CD4-positive, alpha-beta T cell treated with Interleukin-21 for 1 hour (primary cell): ENCODE results near the gene SRSF5.
"Not testable (repeated sequence)": the region's sequence is repeated elsewhere in the genome, so short reads cannot be mapped to it uniquely, and the experiment has no call there.

ENCODE experiments used
- DNase-seq: peaks from one replicate; pipeline ENCODE4 v3.0.0-alpha.2; 2020

Gene SRSF5

DNA sequence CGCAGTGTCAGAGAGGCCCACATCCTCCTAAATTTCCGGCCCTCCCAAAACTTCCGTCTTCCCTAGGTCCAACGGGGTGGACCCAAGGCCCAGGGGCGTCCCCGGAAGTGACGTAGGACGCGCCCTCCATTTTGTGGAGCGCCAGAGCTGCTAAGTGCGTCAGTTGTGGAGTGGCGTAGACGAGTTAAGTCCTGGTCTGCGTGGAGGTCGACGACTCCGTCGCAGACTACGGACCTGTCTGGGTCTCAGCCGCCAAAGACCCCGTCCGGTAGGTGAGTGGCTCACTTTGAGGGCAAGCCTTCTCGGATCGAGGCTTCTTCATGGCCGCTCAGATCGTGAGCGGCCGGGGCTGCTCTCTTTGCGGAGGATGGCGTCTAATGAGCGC lies at the start of gene SRSF5:
SRSF5 (plus strand) TSS at position 159 of the 385 bp plus-strand sequence. CDS start 1,015 bp downstream, outside the sequence.
- peak; percentile 95 for DNase-seq

DNA sequence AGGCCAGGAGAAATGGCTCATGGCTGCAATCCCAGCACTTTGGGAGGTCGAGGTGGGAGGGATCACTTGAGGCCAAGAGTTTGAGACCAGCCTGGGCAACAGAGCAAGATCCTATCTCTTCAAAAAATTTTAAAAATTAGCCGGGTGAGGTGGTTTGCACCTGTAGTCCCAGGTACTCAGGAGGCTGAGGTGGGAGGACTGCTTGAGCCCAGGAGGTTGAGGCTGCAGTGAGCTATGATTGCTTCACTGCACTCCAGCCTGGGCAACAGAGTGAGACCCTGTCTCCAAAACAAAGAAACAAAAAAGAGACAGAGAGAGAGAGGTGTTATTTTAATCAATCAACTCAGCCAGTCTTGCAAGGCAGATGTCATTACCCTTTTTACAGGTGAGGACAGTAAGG lies 48.3 kb upstream of the SRSF5 start:
- not testable (repeated sequence) for DNase-seq

DNA sequence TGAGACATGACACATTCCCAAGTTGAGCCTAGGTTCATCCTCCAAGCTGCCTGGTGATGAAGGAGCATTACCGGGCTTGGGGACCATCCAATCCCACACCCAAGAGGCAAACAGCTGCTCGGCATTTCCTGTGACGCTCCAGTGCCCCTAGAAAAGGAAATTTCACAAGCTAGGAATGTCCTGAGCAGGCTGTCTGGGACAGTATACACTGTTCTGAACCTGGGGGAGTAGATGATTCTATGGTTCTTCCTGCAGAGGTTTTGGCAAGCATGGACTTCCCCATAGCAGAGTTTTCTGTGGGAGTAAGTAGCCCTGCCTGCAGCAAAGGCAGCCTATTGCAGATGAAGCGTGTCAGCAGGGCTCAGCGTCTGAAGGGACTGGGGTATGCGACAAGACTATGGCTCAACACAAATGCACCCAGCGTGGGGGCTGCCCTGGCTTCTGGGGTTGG lies 47.4 kb upstream of the SRSF5 start:
- no peak for DNase-seq

DNA sequence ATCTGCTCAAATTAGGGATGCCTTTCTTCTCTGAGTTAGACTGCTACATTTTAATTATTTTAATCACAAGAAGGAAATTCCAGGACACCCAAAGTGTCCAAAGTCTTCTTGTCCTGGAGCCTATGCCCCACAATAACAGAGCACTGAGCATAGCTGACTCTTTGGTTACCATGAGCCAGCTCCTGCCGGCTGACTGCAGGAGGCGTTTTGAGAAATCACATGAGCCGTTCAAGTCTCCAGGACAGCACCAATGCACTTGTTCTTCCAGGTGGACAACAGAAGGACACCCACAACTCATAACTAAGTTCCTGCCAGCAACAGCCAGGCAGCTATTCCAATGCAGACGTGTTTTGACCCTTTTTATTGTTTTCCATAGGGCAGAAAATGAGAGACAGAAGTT lies 46.0 kb upstream of the SRSF5 start:
- DNase-seq: no peak

DNA sequence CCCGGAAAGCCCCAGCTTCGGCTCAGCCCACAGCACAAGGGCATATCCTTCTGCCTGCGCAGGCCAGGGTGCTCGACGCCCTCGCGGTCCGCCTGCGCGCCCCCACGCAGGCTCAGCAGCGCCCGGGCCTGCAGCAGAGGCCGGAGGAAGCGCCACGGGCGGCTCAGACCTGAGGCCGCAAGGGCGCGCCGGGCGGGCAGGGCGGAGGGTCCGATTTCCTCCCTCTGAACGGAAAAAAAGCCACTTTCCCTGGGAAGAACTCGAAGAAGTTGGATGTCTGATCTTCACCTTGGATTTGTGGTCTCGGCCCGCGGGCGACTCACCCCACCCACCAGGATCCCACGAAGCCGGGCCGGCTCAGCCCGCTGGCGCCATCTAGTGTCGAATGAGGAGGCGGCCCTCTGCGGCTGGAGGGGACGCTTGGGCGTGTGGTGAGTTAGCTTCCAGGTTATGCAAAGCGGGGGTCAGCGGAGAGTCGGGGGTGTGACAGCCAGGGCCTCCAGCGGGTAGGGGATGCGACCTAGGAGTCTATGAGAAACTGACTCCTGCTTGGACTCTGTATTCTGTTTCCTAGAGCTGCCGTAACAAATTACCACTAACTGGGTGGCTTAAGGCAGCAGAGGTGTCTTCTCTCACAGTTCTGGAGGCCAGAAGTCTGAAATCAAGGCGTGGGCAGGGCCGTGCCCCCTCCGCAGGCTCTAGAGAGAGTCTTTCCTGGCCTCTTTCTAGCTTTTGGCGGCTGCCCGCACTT lies 40.0 kb upstream of the SRSF5 start:
- peak; percentile 87 for DNase-seq

DNA sequence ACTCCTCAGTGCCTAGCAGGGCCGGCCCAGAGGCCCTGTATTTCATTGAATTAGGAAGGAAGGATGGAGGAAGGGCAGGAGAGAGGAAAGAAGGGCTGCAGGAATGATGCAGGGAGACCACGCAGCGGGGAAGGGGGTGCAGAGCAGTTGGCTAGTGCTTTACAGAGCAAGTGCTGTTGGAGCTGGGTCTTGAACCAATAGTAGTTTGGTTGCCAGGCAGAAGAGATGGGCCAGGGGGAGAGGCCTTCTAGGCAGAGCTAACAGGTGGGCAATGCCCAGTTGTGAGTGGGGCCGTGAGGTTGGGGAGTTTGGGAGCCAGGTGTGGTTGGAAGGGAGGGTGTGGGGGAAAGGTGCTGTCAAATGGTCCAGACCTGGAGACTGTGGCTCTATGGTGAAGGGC lies 39.1 kb upstream of the SRSF5 start:
- no peak for DNase-seq

DNA sequence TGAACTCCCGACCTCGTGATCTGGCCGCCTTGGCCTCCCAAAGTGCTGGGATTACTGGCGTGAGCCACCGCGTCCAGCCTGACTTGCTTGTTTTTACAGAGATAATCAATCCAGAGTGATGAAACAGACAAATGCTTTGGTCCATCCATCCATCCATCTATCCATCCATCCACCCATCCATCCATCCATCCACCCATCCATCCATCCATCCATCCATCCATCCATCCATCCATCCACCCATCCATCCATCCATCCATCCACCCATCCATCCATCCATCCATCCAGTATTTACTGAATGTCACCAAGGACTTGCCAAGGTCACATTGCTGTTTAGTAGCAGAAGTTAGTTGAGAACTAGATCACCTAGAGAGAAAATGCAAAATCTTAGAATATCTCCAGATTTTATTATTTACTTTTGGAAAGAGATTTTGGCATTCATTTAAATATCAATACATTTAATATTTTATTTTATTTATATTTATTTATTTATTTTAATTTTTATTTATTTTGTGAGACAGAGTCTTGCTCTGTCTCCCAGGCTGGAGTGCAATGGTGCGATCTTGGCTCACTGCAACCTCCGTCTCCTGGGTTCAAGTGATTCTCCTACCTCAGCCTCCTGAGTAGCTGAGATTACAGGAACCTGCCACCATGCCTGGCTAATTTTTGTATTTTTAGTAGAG lies 34.9 kb upstream of the SRSF5 start:
- not testable (repeated sequence) for DNase-seq

DNA sequence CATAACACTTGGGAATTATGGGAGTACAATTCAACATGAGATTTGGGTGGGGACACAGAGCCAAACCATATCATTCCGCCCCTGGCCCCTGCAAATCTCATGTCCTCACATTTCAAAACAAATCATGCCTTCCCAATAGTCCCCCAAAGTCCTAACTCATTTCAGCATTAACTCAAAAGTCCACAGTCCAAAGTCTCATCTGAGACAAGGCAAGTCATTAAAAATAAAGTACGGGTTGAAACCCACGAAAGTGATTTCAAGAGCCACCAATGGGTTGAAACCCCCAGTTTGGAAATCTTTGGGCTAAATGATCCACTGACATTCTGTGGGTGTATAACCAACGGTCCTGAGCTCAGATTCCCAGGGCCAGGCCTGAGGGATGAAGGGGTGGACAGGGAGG lies 30.5 kb upstream of the SRSF5 start:
- DNase-seq: not testable (repeated sequence)

DNA sequence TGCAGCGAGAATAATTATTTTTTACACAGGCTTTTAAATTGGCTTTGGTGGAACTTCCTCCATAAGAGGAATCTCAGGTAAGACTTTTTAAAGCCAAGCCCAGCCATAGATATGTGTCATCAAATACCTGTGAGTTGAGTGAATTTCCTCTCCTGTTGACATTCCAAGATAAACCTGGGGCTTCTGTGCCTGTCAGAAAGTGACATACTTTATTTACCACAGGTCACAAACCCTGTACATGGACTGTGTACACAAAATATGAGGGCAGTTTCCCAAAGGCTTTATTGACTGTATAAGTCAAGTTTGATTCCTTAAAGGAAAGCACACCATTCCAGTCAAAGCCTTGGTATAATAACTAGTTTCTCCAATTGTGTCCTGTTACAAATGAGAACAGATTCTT lies 25.9 kb upstream of the SRSF5 start:
- no peak for DNase-seq

DNA sequence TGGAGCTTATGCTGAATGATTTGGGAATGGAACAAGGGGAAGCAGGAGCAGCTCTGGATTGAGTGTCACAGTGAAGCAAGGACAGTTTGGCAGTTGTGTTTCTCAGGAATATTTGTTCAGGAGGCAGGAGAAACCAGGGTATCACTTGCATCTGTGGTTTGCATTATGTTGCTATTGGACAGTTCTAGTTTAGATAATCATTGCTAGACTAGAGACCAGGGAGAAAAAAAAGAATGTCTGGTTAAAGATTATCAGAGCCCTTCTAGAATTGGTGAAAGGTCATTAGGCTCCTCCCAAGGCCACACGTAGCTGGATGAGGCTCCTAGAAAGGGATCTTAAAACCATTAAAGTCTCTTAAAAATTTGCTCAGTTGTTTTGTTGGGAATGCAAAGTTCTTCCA lies 17.0 kb upstream of the SRSF5 start:
- no peak for DNase-seq

DNA sequence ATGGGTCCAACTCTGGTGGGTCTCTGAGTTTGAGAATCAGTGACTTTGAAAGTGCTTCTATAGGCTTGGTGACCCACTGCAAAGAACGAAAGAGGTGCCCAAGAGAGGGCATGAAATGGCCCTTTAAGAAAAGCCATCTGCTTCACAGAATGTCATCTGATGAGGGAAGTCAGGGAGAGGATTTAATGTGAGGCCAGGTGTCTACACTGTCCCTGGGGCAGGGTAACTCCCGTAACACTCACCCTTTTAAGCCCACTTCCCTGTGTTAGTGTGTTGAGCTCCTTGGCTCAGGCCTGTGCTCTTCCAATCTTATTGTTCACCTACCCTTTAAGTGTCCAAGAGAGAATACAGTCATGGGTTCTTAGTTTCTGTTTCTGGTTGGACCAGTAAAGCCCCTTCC lies 16.4 kb upstream of the SRSF5 start:
- no peak for DNase-seq

DNA sequence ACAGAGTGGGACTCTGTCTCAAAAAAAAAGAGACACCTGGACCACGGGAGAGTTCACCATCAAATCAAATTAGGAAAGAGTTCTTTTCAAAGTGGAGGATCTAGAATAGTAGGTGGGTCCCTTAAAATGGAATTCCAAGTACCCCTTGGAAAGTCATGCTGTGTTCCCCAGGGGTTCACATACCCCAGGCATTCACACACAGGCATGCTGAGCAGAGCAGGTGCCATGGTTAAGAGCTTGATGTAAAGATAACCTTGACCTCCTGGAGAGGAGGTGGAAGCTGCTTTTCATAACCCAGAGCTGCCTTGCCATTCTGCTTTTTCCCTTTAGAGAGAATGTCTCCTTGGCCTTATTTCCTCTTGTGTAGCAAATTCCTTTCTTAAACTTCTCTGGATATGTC lies 14.2 kb upstream of the SRSF5 start:
- DNase-seq: no peak

DNA sequence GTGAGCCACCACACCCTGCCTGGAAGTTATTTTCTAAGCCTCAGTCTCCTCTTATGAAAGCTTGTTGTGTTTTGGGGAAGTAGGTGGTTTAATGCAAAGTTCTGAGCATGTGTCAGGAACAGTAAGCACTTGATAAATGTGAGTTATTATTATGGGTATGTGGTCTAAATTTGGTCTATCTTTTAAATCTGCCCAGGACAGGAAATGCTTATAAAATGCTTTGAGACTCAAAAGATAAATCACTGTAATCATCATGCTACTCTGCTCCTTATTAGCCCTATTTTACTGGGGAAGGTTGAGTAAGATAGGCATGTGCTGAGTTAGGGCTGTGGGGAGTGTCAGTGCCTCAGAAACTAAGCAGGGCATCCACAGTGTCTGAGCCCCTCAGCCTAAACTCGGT lies 13.1 kb upstream of the SRSF5 start:
- DNase-seq: no peak

DNA sequence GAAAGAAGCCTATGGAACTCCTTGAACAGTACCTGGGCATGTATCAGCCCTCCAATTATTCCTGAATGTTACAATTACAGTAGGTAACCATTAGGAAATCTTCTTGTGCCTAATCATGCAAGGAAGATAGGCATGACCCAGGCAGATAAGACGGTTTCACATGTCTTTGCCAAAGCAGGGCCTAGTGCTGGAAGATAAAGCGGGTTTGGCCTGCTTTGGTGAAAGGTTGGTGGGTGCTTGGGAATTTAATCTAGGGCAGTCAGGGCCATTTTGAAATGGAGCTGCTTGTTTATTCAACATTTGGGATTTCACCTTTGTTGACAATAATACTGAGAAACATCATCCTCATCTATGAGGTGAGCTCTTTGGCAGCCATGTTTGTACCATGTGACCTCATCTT lies 12.5 kb upstream of the SRSF5 start:
- DNase-seq: no peak

DNA sequence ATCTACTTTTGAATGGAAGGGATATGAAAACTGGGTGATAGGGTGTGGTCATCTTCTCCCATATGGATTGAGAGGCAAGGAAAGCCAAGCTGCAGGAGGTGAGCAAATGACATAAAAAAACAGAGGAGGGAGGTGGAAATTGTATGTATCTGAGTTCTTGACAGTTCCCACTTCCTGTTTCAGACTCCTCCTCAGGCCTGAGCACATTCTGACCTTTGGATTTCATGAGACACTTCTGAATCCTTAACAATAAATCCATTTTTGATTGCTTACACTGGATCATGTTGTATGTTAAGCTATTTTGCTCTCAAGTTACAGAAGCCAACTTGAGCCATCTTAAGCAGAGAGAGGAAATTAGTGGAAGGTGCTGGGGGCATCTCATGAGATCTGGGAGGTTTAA lies 11.6 kb upstream of the SRSF5 start:
- no peak for DNase-seq

DNA sequence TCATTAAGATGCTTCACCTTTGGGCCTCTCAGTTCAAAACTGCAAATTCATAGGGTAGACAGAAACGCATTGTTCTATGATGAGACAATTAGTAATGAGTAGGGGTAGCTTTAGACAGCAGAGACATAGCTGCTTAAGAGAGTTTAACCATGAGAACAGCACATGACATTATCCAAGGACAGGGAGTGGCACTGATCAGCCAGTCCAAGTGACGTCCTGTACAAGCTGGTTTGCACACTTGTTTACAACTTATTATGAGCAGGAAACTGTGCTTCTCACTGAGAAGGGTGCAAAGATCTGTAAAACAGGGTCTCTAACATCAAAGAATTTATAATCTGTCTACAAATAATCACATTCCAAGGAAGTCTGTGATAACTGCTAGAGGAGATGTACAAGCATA lies 11.2 kb upstream of the SRSF5 start:
- no peak for DNase-seq

DNA sequence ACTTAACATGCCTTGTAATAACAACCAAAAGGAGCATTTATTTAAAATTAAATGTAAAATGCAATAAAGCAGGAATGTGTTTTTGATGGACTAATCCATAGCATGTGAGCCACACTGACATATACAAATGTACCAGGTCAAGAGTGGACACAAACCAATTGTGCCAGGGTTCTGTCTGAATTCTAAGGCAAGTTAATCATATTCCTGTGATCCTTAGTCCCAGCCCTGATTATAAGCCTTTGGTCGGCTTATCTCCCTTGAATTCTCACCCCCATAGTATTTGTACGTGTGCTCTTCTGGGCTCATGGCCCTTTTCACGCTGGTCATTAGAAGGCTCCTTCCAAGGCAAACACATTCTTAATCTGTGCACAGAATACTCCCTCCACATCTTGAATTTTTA lies 10.6 kb upstream of the SRSF5 start:
- DNase-seq: no peak

DNA sequence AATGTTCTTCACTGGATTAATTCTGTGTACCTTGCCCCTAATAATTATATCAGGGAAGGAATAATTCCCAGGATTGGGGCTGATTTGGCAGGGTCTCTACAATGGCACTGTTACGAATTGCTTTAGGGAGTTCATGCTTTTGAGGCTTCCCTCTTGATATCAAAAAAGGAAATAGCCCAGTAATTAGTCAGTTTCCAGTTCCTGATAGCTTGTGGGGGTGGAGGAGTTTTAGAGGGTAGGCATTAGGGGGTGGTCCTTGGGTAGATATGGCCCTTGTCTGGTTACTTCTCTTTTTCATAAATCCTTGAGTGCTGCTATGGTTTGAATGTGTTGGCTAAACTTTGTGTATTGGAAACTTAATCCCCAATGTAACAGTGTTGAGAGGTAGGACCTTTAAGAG lies 6.1 kb upstream of the SRSF5 start:
- DNase-seq: no peak

DNA sequence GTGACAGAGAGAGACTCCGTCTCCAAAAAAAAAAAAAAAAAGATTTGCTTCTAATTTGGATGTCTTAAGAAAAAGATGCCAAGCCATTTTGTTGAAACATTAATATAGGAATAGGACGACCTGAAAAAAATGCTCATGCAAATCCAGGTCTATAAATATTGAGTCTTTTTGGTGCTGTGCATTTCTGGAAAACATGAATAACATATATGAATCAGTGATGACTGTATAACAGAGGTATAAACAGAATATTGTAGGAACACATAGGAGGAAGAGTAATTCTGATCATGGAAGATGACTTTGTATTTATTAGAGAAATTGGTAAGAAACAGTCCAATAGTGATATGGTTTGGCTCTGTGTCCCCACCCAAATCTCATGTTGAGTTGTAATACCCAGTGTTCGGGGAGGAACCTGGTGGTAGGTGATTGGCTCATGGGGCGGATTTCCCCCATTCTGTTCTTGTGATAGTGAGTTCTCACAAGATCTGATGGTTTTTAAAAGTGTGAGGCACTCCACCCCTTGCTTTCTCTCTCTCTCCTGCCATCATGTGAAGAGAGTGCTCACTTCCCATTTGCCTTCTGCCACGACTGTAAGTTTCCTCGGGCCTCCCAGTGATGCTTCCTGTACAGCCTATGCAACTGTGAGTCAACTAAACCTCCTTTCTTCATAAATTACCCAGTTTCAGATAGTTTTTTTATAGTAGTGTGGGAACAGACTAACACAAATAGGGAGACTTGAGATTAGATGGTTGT lies 3.0 kb upstream of the SRSF5 start:
- DNase-seq: no peak

DNA sequence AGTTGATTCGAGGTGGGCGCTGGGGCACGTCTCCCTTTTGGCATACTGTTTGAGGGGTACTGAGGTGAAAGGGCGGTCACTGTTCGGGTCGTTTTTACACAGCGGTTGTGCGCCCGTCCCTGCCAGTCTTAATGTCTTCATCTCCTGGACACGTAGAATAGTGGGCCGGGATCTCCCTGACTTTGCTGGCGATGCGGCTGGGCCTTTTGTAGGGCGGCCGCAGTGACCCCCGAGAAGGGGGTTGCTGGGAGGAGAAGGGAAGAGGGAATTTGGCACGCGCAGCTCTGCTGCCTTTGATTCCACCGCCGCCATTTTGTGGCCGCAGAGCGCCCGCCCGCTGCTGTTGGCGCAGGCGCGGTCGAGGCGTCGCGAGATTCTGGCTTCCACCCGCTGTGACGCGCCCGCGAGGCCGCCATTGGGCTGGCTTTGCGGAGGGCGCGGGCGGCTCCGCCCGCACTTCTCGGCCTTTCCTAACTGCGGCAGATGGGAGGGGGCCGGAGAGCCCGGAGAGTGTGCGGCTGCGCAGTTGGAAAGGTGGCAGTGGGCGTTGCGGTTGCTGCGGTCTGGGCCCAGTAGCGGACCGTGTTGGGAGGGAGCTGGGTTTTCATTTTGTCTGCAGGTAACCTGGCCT lies 542 bp downstream of the SRSF5 start:
- peak; percentile 92 for DNase-seq

DNA sequence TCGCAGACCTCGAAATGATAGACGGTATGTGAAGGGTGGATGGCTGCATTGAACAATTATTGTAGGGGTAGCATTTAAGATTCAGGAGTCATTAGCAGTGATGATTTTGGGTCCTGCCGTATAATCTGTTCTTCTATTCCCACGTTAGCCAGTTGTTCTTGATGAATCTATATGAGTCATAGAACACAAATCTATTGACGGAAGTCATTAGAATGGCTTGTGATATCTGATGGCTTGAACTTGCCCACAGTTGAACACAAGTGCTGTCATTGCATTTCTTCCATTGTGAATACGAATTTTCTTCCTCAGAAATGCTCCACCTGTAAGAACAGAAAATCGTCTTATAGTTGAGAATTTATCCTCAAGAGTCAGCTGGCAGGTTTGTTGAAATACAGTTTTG lies 1.9 kb downstream of the SRSF5 start:
- DNase-seq: no peak

DNA sequence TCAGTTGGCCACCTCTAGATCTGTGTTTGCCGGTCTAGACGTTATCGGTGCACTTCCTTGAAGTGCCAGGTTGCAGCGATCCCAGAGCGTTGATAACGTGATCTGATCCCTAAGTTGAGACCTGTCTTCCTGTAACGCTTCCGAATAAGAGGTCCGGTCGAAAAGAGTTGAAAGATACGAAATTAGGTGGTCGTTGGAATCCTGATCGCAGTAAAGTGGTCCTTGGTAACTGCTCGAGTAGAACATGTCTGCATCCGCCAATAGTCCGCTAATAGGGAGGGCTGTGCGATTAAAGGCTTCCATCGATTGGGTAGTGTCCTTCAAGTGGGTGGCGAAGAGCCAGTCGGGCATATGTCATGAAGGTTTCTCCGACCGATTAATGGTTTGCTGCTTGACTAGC lies 2.7 kb downstream of the SRSF5 start:
- DNase-seq: no peak

DNA sequence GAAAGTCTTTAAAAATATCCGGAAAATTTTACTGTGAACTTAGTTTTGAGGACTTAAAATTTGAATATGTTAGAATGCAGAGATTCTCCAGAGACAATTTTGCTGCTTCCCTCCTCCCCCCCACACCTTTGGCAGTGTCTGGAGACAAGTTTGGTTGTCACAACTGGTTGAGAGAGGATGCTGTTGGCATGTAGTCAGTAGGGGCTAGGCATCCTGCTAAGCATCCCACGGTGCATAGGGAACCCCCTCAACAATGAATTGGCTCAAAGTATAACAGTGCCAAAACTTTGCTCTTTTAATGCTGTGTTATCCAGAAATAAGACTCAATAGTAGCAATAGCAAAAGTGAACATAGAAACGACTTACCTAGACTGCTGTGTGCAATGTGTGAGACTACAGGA lies 3.6 kb downstream of the SRSF5 start:
- DNase-seq: no peak

DNA sequence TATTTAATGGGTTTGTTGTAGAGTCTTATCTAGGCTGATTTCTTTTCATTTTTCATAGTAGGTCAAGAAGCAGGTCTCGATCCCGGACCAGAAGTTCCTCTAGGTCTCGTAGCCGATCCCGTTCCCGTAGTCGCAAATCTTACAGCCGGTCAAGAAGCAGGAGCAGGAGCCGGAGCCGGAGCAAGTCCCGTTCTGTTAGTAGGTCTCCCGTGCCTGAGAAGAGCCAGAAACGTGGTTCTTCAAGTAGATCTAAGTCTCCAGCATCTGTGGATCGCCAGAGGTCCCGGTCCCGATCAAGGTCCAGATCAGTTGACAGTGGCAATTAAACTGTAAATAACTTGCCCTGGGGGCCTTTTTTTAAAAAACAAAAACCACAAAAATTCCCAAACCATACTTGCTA lies 4.2 kb downstream of the SRSF5 start:
- no peak for DNase-seq
